Right renal pelvis (tissue), 4 donors: Measurements from ENCODE around the gene SLC25A26. TPM values are rescaled to one million over a fixed set of nuclear protein-coding genes. Genes with fewer than 3 reads are reported as not detected.

Experiments
- DNase-seq, 4 donors: peaks; one replicate each; pipeline ENCODE4 v3.0.0-alpha.2; 2013; ENCODE audit warnings: low read depth in 4 of 4, low spot score in 3 of 4, missing footprints in 1 of 4
- polyA plus RNA-seq, 4 donors: library from polyadenylated mRNA; unstranded; fragments of 120-200 nt; gene quantifications; one replicate each; pipeline ENCODE4 v1.2.1, GENCODE V29; 2013; ENCODE audit not compliant: insufficient read length in 4 of 4

SLC25A26 gene
- polyA plus RNA-seq, 4 donors: 23.4 to 31.9 (median 26.2) TPM

- DNase-seq: no peak
These were observed 205.3 kb downstream of the SLC25A26 start for GRCh38 chr3:66426135-66426534.

- DNase-seq: no peak
These were observed 206.6 kb downstream of the SLC25A26 start for GRCh38 chr3:66427352-66427751.

- no peak for DNase-seq
These were observed 207.2 kb downstream of the SLC25A26 start for GRCh38 chr3:66427951-66428474.

Other genes starting within 250 kb of the SLC25A26 start
- gene MAGI1, start 182.1 kb upstream of the SLC25A26 start, polyA plus RNA-seq: 10 to 100 TPM; 25.8 to 32.9 (median 28.6) TPM